Measurements from ENCODE around the gene AUH.
"Not testable (repeated sequence)": the region's sequence is repeated elsewhere in the genome, so short reads cannot be mapped to it uniquely, and the experiment has no call there.

AUH gene

DNA sequence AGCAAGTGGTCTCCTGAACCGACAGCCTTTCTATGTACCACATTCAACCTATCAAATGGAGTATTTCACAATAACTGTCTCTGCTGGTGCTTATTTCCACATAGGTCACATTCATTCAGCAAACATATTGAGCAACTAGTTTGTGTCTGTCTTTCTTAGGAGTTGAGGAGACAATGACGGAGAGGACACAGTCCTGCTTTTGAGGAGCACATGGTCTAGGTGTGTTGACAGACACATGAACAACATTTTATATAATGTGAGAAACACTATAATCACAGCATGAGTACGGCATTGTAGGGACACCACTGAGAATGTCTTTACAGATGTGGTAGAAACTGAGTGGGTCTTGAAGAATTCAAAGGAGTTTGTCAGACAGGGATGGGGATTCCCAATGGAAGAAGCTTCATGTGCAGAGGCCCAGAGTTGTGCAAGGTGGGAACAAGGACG is 33.4 kb upstream of the AUH start:
- no peaks in the 10 kb centered on the region for H3K9me3 ChIP-seq (ENCODE audit: insufficient read depth, low read depth, low read length)
- no peak overlapping the region for H3K27ac ChIP-seq (ENCODE audit: low read depth, low read length)
- no peak overlapping the region for H3K9ac ChIP-seq (ENCODE audit: low read depth, low read length)
- H3K4me1 ChIP-seq (ENCODE audit: insufficient read depth, low read length) = no peaks in the 10 kb centered on the region
- H3K36me3 ChIP-seq (ENCODE audit: insufficient read depth, low read length) = no peaks in the 10 kb centered on the region
- H3K27me3 ChIP-seq (ENCODE audit: insufficient read depth, low read length) = no peaks in the 10 kb centered on the region
- H3K4me3 ChIP-seq (ENCODE audit: low read length) = no peak overlapping the region
- WGBS = 90% methylated on average over 3 of the region's 4 CpGs

DNA sequence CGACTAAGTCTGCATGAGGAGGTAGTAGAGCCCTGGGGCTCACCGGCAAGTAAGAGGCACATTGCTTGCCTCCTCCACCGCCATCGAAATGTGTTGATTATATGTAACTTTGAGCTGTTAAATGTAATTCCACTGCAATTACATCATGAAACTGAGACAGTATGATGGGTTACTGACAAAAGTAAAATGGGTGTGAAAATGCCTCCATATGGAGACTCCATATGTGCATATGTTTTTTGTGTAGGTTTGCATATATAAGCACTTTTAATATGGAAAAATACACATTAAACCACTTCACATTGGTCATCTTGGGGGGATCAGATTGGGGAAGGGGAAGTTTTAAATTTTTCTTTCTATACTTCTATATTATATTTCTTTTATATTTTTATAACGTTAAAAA is 32.1 kb upstream of the AUH start:
- H3K9ac ChIP-seq (ENCODE audit: low read depth, low read length) = no peak overlapping the region
- no peaks in the 10 kb centered on the region for H3K9me3 ChIP-seq (ENCODE audit: insufficient read depth, low read depth, low read length)
- no peak overlapping the region for H3K27ac ChIP-seq (ENCODE audit: low read depth, low read length)
- 96% methylated on average over 4 of the region's 5 CpGs for WGBS
- no peaks in the 10 kb centered on the region for H3K4me1 ChIP-seq (ENCODE audit: insufficient read depth, low read length)
- no peaks in the 10 kb centered on the region for H3K36me3 ChIP-seq (ENCODE audit: insufficient read depth, low read length)
- H3K27me3 ChIP-seq (ENCODE audit: insufficient read depth, low read length) = no peaks in the 10 kb centered on the region
- H3K4me3 ChIP-seq (ENCODE audit: low read length) = no peak overlapping the region

- H3K9ac ChIP-seq (ENCODE audit: low read depth, low read length) = no peak overlapping the region
- no peaks in the 10 kb centered on the region for H3K27me3 ChIP-seq (ENCODE audit: insufficient read depth, low read length)
- H3K36me3 ChIP-seq (ENCODE audit: insufficient read depth, low read length) = no peaks in the 10 kb centered on the region
- no peak overlapping the region for H3K27ac ChIP-seq (ENCODE audit: low read depth, low read length)
- H3K4me1 ChIP-seq (ENCODE audit: insufficient read depth, low read length) = no peaks in the 10 kb centered on the region
- no peak overlapping the region for H3K4me3 ChIP-seq (ENCODE audit: low read length)
- H3K9me3 ChIP-seq (ENCODE audit: insufficient read depth, low read depth, low read length) = no peaks in the 10 kb centered on the region
- WGBS = no CpG with 5 or more reads among the region's 1 CpG
Measured at GRCh38 chr9:91392435-91392834, 30.7 kb upstream of the AUH start.

DNA sequence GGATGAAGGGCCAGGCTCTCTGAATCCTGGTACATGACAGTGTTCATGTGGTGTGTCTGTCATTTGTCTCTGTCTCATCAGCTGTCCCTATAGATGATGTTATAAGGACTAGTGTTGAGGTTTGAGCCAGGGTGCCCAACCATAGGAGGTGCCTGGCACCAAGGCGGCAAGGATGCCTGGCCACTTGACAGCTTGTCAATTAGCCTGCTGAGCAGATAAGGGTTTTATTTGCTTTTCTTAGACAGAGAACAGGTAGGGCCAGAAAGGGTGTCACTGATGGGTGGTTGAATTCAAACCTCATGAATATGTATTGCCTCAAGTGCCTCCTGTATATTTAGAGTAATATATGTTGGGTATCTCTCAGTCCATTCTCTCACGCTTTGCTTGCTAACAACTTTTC is 30.1 kb upstream of the AUH start:
- 95% methylated on average over 2 of the region's 2 CpGs for WGBS

DNA sequence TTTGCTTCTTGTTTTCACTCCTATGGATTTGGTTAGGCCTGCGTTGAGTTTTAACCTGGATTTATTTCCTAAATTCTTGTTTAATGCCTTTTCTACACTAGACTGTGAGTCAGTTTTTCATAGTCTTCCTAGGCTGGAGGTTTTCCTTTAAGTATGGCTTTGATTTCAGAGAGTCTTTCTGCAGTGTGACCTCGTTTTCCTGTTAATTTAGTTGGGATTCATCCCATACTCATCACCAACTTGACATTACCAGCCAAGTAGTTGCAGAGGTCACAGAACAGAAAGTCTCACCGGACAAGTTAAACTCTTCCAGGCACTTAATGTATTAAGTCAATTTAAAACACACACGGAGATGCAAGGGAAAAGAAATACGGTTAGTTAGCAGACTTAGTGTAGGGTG is 29.7 kb upstream of the AUH start:
- Histone ChIP-seq H3K4me1 (ENCODE audit: insufficient read depth, low read length) (no peaks in the 10 kb centered on the region), H3K27me3 (ENCODE audit: insufficient read depth, low read length) (no peaks in the 10 kb centered on the region), H3K9me3 (ENCODE audit: insufficient read depth, low read depth, low read length) (no peaks in the 10 kb centered on the region), H3K27ac (ENCODE audit: low read depth, low read length) (no peak overlapping the region), H3K9ac (ENCODE audit: low read depth, low read length) (no peak overlapping the region), H3K4me3 (ENCODE audit: low read length) (no peak overlapping the region), H3K36me3 (ENCODE audit: insufficient read depth, low read length) (no peaks in the 10 kb centered on the region)
- WGBS = 94% methylated on average over 5 of the region's 5 CpGs

More for the DNA sequence above, 30.1 kb upstream of the AUH start:
- Histone ChIP-seq H3K9ac (ENCODE audit: low read depth, low read length) (no peak overlapping the region), H3K36me3 (ENCODE audit: insufficient read depth, low read length) (no peaks in the 10 kb centered on the region), H3K27me3 (ENCODE audit: insufficient read depth, low read length) (no peaks in the 10 kb centered on the region), H3K4me3 (ENCODE audit: low read length) (no peak overlapping the region), H3K9me3 (ENCODE audit: insufficient read depth, low read depth, low read length) (no peaks in the 10 kb centered on the region), H3K27ac (ENCODE audit: low read depth, low read length) (no peak overlapping the region), H3K4me1 (ENCODE audit: insufficient read depth, low read length) (no peaks in the 10 kb centered on the region)

DNA sequence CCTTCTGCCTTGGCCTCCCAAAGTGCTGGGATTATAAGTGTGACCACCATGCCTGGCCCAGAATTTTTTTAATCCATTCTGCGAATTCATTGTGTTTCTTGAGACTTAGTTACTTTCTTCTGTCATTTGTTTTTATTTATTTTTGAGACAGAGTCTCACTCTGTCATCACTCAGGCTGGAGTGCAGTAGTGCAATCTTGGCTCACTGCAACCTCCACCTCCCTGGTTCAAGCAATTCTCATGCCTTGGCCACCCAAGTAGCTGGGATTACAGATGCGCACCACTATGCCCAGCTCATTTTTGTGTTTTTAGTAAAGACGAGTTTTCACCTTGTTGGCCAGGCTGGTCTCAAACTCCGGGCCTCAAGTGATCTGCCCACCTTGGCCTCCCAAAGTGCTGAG is 28.0 kb upstream of the AUH start:
- H3K27me3 ChIP-seq (ENCODE audit: insufficient read depth, low read length); H3K9me3 ChIP-seq (ENCODE audit: insufficient read depth, low read depth, low read length); H3K36me3 ChIP-seq (ENCODE audit: insufficient read depth, low read length); H3K4me1 ChIP-seq (ENCODE audit: insufficient read depth, low read length); H3K9ac ChIP-seq (ENCODE audit: low read depth, low read length); H3K4me3 ChIP-seq (ENCODE audit: low read length); H3K27ac ChIP-seq (ENCODE audit: low read depth, low read length): not testable (repeated sequence)
- WGBS = 96% methylated on average over 4 of the region's 4 CpGs

DNA sequence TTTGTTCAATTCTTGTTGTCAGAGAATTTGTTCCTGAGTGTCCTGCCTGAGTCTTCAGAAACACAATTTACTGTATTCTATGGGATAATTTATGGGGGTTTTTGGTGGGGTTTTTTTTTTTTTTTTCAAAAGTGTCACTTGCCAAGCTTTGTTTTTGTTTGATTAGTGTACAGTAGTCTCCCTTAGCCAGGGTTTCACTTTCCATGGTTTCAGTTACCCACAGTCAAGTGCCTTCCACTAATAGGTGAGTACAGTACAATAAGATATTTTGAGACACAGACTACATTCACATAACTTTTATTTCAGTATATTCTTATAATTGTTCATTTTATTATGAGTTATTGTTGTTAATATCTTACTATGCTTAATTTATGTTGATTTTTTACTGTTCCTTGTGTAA is 25.0 kb upstream of the AUH start:
- no peak overlapping the region for H3K4me3 ChIP-seq (ENCODE audit: low read length)
- H3K36me3 ChIP-seq (ENCODE audit: insufficient read depth, low read length) = no peaks in the 10 kb centered on the region
- H3K9me3 ChIP-seq (ENCODE audit: insufficient read depth, low read depth, low read length) = 0 out of 2 replicates have a peak, but pooled peaks cover 6% of the 10 kb centered on the region
- H3K9ac ChIP-seq (ENCODE audit: low read depth, low read length) = no peak overlapping the region
- no peak overlapping the region for H3K27ac ChIP-seq (ENCODE audit: low read depth, low read length)
- H3K27me3 ChIP-seq (ENCODE audit: insufficient read depth, low read length) = no peaks in the 10 kb centered on the region
- H3K4me1 ChIP-seq (ENCODE audit: insufficient read depth, low read length) = no peaks in the 10 kb centered on the region

- H3K9ac ChIP-seq (ENCODE audit: low read depth, low read length) = no peak overlapping the region
- WGBS = 96% methylated on average over 1 of the region's 1 CpG
- no peaks in the 10 kb centered on the region for H3K36me3 ChIP-seq (ENCODE audit: insufficient read depth, low read length)
- H3K4me1 ChIP-seq (ENCODE audit: insufficient read depth, low read length) = no peaks in the 10 kb centered on the region
- H3K27ac ChIP-seq (ENCODE audit: low read depth, low read length) = no peak overlapping the region
- H3K27me3 ChIP-seq (ENCODE audit: insufficient read depth, low read length) = no peaks in the 10 kb centered on the region
- H3K9me3 ChIP-seq (ENCODE audit: insufficient read depth, low read depth, low read length) = 0 out of 2 replicates have a peak, but pooled peaks cover 6% of the 10 kb centered on the region
- H3K4me3 ChIP-seq (ENCODE audit: low read length) = no peak overlapping the region
Measured at GRCh38 chr9:91384954-91385353, 23.2 kb upstream of the AUH start.

DNA sequence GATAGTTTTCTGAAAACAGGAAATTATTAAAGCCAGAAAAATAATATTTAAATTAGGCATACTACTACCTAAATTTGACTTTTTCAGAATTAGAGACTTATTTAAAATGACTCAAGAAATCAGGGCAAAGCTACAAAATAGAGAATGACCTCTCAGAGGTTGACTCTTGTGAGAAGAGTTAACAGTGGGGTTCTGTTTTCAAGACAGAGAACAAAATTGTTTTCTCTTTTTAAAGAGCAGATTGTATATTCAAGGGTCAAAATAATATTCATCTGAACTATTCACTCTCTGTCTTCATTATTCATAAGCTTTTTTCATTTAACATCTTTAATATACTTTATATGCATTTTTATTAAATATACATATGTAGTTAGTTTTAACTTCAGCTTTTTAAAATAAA is 21.9 kb upstream of the AUH start:
- no peak overlapping the region for H3K9ac ChIP-seq (ENCODE audit: low read depth, low read length)
- H3K9me3 ChIP-seq (ENCODE audit: insufficient read depth, low read depth, low read length) = 0 out of 2 replicates have a peak, but pooled peaks cover 6% of the 10 kb centered on the region
- no peaks in the 10 kb centered on the region for H3K36me3 ChIP-seq (ENCODE audit: insufficient read depth, low read length)
- H3K4me1 ChIP-seq (ENCODE audit: insufficient read depth, low read length) = no peaks in the 10 kb centered on the region
- no peak overlapping the region for H3K27ac ChIP-seq (ENCODE audit: low read depth, low read length)
- no peaks in the 10 kb centered on the region for H3K27me3 ChIP-seq (ENCODE audit: insufficient read depth, low read length)
- H3K4me3 ChIP-seq (ENCODE audit: low read length) = no peak overlapping the region

- no peak overlapping the region for H3K27ac ChIP-seq (ENCODE audit: low read depth, low read length)
- H3K4me3 ChIP-seq (ENCODE audit: low read length) = no peak overlapping the region
- H3K36me3 ChIP-seq (ENCODE audit: insufficient read depth, low read length) = no peaks in the 10 kb centered on the region
- H3K27me3 ChIP-seq (ENCODE audit: insufficient read depth, low read length) = no peaks in the 10 kb centered on the region
- no peak overlapping the region for H3K9ac ChIP-seq (ENCODE audit: low read depth, low read length)
- no peaks in the 10 kb centered on the region for H3K4me1 ChIP-seq (ENCODE audit: insufficient read depth, low read length)
- 93% methylated on average over 1 of the region's 4 CpGs for WGBS
- 0 out of 2 replicates have a peak, but pooled peaks cover 6% of the 10 kb centered on the region for H3K9me3 ChIP-seq (ENCODE audit: insufficient read depth, low read depth, low read length)
Measured at GRCh38 chr9:91382298-91382697, 20.6 kb upstream of the AUH start.

- H3K9me3 ChIP-seq (ENCODE audit: insufficient read depth, low read depth, low read length) = no peaks in the 10 kb centered on the region
- H3K36me3 ChIP-seq (ENCODE audit: insufficient read depth, low read length) = no peaks in the 10 kb centered on the region
- H3K4me3 ChIP-seq (ENCODE audit: low read length) = no peak overlapping the region
- no peak overlapping the region for H3K27ac ChIP-seq (ENCODE audit: low read depth, low read length)
- no peak overlapping the region for H3K9ac ChIP-seq (ENCODE audit: low read depth, low read length)
- 79% methylated on average over 3 of the region's 3 CpGs for WGBS
- no peaks in the 10 kb centered on the region for H3K27me3 ChIP-seq (ENCODE audit: insufficient read depth, low read length)
- no peaks in the 10 kb centered on the region for H3K4me1 ChIP-seq (ENCODE audit: insufficient read depth, low read length)
Measured at GRCh38 chr9:91379426-91379825, 17.7 kb upstream of the AUH start.

GRCh38 chr9:91378695-91379127 is 17.0 kb upstream of the AUH start:
- Histone ChIP-seq H3K36me3 (ENCODE audit: insufficient read depth, low read length) (no peaks in the 10 kb centered on the region), H3K27me3 (ENCODE audit: insufficient read depth, low read length) (no peaks in the 10 kb centered on the region), H3K9ac (ENCODE audit: low read depth, low read length) (no peak overlapping the region), H3K9me3 (ENCODE audit: insufficient read depth, low read depth, low read length) (no peaks in the 10 kb centered on the region), H3K4me3 (ENCODE audit: low read length) (no peak overlapping the region), H3K4me1 (ENCODE audit: insufficient read depth, low read length) (no peaks in the 10 kb centered on the region), H3K27ac (ENCODE audit: low read depth, low read length) (no peak overlapping the region)
- WGBS = 90% methylated on average over 1 of the region's 2 CpGs

Measured in HUES64 (cell line).